Skin of body (tissue), 2 donors: ENCODE data around the gene AAR2. TPM values are rescaled to one million over a fixed set of nuclear protein-coding genes. Genes with fewer than 3 reads are reported as not detected.

Experiments used
- DNase-seq: peaks from one replicate; lab custom pipeline; 2025; lab: John Stamatoyannopoulos, UW
- total RNA-seq: library from RNA; depleted of rRNA; stranded (reverse); fragments of >200 nt; gene quantifications from one replicate; pipeline ENCODE4 v1.2.3, GENCODE V29; 2014

The AAR2 gene
- total RNA-seq, 1 donor from 2014 or later: 23.4 TPM

DNA sequence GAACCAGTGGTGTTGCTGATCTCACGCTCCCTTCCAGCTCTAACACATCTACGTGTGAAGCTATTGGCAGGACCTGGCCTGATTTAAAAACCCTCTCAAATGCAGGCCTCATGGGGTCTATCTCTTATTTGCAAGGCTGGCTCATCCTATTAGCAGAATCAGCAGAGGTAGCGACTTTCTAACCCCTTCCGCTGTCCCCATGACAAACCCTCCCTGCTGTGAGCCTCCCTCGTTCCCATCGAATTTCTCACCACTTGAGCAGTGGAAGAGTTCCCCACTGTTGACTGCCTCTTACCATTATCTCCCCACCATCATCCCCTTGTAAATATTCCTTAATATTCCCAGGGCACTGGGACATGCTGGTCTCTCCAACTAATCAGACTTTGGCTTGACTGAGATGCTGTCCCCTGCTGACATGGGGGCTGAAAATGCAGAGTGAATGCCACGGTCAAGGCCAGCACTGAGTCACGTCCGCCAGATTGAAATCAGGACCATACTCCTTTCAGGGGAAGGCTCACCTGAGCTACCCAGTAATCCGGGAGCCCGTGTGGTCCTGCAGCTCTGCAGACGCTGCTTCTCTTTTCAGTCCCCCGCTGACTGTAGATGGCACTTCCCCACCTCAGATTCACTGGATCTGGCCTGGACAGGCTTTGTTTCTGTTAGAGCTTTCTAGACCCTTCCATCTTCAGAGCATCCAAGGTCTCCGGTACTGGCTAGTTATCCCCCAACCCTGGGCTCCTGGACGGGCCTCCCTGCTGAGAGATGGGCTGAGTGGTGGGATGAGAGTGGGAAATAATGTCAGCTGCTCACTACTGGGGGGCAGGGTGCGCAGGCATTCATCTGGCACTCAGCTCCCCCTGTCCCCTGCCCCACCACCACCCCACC, 23.1 kb downstream of the AAR2 start:
- no peak for DNase-seq

DNA sequence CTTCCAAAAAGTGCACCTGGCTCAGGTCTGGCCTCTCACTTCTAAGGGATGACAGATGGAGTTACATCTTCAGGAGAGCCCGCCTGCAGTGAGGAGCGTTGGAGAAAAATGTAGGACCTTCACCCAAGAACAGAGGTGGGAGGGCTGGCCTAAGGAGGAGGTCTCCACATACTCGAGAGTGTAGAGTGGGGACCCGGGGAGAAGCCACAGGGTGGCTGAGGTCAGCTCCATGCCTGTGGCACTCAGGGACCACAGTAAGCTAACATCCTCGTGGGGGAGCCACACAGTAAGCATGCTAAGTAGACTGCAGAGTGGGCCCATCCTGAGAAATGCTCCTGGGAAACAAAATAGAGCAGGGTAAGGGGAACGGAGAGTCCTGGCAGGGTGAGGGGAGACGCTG, 24.0 kb downstream of the AAR2 start:
- no peak for DNase-seq

DNA sequence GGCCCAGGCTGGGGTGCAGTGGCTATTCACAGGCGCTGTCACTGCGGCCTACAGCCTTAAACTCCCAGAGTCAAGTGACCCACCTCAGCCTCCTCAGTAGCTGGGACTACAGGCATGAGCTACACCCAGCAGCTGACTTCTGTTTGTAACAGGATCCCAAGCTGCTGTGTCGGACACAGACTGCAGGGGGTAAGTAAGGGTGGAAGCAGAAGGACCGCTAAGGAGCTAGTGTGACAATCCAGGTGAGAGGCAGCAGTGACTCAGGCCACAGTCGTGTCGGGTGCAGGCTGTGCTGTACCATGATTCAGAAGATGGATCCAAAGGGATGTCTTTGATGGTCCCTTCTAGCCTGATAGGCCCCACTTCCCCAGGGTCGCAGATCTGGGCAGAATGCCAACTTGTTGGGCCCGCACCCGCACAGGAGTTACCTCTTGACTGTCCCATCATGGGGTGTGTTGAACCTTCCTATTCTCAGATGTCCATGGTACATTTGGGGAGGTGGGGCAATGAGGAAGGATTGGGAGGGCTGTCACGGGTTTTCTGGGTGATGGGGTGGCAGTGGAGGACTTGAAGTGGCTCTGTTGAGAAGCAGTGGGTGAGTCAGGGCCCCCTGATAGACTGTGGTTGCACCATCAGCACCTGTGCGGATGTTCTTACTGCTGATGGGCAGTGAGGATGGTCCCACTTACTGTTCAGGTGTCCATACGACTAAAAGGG, 25.3 kb downstream of the AAR2 start:
- no peak for DNase-seq

DNA sequence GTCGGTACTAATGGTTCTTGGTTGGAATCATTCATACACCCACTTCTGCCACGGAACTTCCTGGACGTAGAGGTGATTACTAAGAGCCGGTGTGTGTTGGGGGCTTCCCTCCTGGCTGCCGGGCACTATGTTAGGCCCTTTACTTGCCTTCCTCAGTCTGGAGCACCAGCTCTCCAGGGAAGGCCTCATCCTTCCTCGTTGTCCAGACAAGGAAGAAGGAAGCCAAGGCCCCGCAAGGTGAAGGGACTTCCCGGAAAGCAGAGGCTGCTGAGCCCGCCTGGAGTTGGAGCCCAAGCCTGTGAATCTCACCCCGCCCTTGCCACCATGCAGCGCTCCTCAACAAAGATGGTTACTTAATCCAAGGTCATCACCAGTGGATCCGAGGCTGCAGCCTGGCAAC, 26.2 kb downstream of the AAR2 start:
- DNase-seq: no peak

DNA sequence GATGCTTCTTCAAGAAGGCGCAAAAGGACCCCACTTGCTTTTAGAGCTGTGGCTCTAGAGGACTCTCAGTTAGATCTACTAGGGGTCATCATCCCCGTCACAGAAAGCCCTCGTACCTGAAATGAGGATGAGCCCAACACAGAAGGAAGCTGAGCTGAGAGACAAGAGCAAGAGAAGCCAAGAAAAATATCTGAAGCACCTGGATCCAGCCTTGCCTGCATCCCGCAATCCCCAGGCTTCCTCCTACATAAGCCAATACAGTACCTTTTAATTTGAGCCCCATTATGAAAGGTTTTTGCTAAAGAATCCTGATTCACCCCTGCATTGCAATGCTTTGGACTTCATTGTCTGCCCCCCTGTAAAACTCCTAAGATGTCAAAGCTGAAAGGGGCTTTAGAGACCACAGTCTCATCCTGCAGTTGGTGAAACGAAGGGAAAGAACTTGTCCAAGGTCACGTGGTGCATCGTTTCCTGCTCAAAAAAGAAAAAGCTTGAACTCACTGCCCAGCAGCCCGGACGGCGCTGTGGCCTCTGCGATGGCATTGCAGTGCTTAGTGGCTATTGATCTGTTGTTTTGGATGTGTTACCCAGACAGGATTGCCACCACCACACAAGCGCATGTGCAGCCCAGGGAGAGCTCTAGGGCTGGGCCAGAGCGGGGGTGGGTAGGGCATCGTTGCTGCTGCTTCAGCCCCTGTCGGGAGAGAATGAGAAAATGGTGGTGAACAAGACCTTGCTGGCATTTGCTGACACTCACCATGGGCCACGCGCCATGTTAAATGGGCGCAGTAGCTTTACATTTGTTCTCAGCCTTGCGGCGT, 28.4 kb downstream of the AAR2 start:
- DNase-seq: no peak

DNA sequence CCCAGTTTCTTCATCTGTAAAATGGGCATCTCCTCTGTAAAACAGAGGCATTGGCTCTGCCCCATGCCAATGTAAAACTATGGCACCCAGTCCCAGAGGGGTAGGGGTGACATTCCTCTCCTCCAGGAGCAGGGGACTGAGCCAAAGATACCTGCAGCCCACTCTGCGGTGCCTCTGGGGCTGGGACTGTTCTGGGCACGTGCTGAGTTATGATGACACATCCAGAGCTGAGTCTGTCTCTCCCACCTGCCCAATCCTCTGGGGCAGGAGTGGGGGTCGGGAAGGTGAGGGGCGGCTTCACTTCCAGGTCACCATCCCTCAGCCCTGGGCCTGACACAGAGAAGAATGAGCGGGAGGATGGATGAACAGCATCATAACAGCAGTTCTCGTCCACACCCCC, 29.9 kb downstream of the AAR2 start:
- no peak for DNase-seq

DNA sequence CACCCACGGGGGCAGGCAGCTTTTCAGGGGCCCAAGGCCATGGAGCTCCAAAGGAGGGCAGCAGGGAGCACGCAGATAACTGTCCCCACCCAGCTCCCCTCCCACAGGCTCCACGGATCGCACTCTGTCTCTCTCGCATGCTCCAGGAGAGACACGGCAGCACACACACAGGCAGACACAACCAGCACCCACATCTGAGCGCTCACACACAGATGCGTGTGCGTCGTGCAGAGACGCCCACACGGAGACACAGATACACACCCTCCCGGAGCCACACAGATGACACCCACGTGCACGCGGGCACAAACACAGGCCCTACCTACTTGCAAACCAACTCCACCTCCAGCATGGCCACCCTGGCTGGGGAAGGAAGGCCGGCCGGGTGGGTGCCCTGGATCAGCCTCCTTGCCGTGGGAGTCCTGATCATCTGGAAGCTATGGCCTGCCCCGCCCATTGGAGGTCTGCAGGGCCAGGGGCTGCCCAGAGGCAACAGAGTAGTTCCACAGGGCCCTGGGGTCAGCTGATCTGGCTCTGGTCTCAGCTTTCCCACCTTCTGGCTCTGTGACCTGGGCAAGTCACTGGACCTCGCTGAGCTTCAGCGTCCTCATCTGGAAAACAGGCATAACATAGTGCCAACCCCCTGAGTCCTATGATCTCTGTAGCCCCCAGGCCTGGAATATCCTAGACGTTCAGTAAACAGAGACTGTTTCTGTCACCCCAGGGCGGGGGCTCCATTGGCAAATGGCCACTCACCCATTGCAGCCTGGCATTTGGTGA, 31.5 kb downstream of the AAR2 start:
- no peak for DNase-seq

DNA sequence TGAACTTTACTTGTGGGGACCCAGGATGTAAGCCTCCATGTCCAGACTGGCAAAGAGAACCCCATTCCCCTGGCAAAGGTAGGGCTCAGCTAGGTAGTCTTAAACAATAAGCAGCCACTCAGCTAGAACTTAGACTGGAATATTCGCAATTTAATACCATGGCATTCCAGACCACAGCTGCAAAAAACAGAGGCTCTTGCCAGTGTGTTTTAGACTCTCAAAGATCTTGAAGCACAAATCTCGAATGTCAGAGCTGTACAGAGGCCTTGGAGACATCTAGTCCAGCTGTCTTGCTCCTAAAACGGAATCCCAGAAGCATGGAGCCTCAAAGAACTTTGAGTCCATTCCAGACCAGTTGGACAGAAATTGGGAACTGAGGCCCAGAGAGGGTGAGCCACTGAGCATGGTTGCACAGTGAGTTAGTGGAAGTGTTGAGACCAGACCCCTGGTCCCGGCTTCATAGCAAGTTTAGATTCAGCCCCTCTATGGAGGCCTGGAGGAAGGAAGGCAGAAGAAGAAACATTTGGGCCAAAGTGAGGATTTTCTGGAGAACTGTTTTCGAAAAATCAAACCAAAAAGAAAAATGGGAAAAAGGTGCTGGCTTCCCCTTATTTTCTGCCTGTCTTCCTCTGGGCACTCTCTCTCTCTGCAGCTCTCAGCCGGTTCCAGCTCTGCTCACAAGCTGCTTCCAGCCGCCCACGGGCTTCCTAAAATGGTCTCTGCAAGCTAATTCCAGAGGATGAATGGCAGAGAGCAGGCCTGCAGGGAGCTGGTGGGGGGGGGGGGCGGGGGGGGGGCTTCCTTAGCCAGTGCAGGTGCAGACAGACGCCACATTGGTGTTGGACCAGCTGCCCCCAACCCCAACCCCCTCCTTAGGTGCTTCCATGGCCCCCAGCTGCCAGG, 32.4 kb downstream of the AAR2 start:
- no peak for DNase-seq

DNA sequence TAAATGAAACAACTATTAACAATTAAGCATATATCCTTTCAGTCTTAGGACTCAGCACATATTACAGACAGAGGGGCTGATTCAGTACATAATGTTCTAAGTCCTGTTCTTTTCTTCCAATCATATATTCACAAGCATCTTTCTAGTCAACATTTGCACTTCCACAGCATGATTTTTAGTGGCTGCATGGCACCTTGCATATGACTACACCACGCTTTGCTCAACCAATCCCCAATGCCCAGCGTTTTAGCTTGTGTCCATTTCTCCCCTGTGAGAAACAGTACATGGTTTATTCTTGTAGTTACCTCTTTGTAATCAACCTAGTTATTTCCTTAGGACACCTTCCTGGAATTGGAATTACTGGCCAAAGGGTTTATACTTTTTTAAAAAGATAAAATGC, 33.2 kb downstream of the AAR2 start:
- DNase-seq: no peak

DNA sequence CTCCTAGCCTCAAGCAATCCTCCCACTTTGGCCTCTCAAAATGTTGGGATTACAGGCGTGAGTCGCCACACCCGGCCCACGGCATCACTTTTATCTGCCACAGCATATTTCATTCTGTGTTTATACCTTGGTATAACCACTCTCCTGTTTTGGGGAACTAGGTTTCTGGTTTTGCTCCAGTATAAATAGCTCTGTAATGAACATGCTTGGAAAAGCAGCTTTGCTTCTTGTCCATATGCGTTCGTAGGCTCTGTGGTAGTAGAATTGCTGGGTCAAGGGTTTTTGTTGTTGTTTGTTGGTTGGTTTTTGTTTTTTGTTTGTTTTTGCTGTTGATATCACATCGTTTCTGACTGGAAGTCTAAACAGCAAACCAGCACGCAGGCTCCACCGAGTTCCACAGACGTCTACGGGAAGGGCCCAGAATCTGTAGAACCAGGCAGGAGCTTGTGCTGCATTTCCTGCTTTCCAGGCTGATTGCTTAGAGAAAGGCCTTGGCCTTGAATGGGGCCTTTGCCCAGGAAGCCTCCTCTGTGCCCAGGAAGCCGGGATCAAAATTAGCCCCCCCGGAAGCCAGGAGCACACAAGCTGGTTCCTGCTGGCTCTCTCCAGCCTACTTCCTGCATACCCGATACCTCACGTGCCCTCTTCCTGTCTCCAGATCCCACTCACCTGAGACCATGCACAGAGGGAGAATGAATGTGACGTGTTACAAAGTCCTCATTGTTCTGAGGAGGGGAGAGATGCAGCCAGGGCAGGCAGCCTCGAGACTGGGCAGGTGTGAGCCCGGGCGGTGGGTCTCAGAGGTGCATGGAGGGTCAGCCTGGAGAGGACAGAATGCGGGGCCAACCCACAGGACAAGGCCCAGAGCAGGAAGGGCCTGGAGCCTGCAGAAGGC, 34.7 kb downstream of the AAR2 start:
- DNase-seq: no peak

DNA sequence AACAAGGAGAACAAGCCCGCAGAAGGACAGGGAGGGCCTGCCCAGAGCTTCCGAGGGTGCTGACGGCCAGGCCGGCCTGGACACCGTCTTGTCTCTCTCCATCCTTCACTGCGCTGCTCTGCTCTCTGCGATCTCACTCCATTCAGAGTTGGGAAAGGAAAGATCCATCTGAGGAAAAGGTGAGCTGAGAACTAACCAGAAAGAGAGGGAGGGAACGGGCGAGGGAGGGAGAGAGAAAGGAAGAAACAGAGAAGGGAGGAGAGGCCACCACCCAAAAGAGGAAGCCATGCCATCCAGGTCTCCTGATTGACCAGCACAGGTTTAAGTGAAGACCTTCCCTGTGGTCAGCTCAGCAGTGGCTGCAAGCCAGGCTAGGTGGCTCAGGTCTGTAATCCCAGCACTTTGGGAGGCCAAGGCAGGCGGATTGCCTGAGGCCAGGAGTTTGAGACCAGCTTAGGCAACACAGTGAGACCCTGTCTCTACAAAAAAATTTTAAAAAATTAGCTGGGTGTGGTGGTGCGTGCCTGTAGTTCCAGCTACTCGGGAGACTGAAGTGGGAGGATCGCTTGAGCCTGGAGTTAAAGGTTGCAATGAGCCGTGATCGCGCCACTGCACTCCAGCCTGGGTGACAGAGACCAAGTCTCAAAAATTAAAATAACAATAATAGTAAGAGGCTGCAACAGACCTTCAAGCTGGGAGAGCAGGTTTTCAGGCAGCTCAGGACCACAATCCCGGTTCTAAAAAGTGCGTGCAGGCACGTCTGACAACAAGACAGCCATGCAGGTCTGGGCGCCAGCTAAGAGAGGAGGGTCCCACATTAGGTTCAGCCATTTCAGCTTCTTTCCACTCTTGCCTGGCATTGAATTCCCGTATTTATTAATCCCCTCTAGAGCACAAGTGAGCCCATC, 35.6 kb downstream of the AAR2 start:
- DNase-seq: no peak

DNA sequence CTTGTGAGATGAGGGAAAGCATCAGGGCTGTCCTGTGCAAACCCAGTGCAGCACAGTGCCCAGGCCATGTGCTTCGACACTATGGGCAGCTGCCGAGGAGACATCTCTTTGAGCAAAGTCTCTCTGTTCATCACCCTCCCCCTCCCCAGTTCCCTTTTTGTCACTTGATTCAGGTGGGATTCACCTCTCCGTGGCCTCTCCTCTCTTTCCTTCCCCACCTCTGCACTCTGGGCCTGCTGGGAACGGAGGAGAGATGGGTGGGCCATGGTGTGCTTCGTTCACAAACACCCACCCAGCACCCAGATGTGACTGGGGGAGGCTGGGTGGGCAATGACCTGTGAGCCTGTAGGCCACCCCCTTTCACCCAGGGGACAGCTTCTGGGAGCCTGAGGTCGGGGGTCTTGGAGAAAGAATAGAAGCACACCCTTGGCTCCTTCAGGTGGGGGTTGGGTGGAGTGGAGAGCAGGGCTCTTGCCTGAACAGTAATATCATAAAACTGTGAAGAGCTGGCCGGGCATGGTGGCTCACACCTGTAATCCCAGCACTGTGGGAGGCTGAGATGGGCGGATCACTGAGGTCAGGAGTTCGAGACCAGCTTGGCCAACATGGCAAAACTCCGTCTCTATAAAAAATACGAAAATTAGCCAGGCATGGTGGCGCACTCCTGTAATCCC, 36.4 kb downstream of the AAR2 start:
- no peak for DNase-seq

DNA sequence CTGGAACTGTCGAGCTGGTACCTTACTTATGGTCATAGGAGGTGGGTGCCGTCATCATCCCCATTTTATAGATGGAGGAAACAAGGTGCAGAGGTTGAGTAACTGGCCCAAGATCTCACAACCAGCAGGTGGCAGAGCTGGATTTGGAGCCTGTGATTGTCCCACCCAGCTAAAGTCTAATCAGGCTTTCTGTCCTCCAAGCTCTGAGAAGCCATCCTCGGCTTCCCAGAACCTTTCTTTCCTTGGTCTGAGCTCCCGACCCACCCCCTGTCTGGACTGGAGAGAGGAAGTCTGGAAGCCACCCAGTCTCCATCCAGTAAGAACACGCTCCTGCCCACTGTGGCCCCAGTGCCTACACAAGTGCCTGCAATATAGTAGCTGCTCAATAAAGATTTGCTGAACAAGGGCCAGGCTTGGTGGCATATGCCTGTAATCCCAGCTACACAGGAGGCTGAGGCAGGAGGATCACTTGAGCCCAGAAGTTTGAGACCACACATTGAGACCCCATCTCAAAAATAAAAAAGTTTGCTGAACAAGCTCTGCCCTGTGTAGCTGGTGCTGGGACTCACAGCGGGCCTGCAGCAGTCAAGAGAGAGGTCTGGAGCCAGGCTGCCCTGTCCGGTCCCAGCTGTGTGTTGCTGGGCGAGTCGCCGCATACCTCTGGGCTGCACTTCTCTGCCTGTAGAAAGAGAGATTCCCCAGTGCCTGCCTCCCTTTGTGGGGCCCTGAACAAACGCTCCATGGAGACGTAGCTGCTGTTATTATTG, 37.3 kb downstream of the AAR2 start:
- no peak for DNase-seq

DNA sequence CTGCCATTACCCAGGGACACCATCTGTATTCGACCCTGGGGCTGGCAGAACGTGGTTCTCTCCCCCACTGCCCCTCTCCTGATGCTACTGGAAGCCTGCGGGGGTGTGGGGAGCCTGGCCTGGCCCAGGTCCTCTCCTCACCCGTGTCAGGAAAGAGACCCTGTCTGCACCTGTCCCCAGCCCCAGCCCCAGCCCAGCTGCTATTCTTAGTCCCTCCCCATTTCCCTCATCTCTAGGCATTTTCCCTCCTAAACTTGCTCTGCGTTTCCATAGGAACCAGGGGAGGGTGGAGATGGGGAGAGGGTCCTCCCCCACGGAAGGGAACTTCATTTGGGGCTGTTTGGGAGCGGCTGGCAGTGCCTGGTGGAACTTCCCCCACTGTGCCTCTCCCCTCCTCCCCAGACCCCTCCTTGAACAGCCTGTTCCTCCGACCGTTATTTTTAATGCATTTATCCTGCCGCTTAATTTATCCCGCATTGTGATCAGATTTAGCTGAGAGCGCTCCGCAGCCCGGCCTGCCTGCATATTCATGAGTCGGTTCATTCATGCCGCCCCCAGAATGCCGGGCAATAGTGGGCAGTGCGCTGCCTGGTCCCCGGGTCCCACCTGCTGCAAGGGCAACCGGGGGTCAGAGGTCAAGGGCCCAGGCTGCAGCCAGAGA, 38.0 kb downstream of the AAR2 start:
- no peak for DNase-seq

DNA sequence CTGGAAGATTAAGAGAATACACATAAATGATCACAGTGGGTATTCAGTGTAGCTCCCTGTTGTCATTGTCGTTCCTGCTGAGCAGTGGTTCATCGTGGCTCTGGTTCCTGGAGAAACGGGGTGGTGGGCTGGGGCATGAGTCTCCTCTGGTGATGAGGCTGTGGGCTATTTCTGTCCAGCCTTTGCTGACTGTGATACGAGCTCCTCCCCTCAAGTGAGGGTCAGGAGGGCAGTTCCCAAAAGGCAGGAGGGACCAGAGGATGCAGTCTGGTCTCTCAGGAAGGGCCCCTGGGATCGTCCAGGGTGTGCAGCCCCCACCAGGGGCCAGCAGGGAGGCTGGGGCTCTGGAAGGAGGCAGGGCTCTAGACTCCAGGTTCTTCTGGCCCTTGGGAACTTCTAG, 38.7 kb downstream of the AAR2 start:
- DNase-seq: no peak
